Vagina (tissue), 2 donors: ENCODE data around the gene CGB3. TPM values are rescaled to one million over a fixed set of nuclear protein-coding genes. Genes with fewer than 3 reads are reported as not detected.
A peak's percentile ranks its signal among the peaks of the same experiment; 100 is the strongest.

Source experiments
- DNase-seq, 2 donors: peaks; one replicate each; pipeline ENCODE4 v3.0.0-alpha.2; 2017; ENCODE audit errors: extremely low spot score in 2 of 2
- H3K27ac ChIP-seq: fragments of 200-600 bp; sonication (generic); one replicate; pipeline ENCODE4 v1.5.1; 2019
- H3K27me3 ChIP-seq: fragments of 200-600 bp; sonication (generic); one replicate; pipeline ENCODE4 v1.5.1; 2019
- H3K36me3 ChIP-seq, 2 donors: fragments of 200-600 bp; sonication (generic); one replicate each; pipeline ENCODE4 v1.5.1; 2017 to 2019
- H3K4me1 ChIP-seq: fragments of 200-600 bp; sonication (generic); one replicate; pipeline ENCODE4 v1.5.1; 2019
- H3K4me3 ChIP-seq, 2 donors: fragments of 200-600 bp; sonication (generic); 1 replicate in 1 of 2; 2 replicates in 1 of 2; pipeline ENCODE4 v1.5.1; 2016 to 2019
- H3K9me3 ChIP-seq: fragments of 200-600 bp; sonication (generic); one replicate; pipeline ENCODE4 v1.5.1; 2019
- POLR2A ChIP-seq, 2 donors: fragments of 450-650 bp; IDR thresholded peaks; one replicate each; pipeline ENCODE4 v1.6.1; 2017; ENCODE audit warnings: antibody characterized with exemption in 2 of 2, mild to moderate bottlenecking in 2 of 2, moderate library complexity in 2 of 2
- POLR2AphosphoS5 ChIP-seq, 2 donors: sonication (generic); formaldehyde crosslinking; IDR thresholded peaks; one replicate each; pipeline ENCODE4 v1.9.0; 2017; ENCODE audit warnings: antibody characterized with exemption in 2 of 2, mild to moderate bottlenecking in 2 of 2, low read depth in 1 of 2; ENCODE audit not compliant: insufficient read depth in 1 of 2
- intact Hi-C: fragments of 100-400 bp; cut with DNase I; formaldehyde crosslinking; loops from one replicate; pipeline ENCODE4 v1.15.1; 2023
- total RNA-seq: library from RNA; depleted of rRNA; stranded (reverse); fragments of >200 nt; gene quantifications from one replicate; pipeline ENCODE4 v1.2.3, GENCODE V29; 2016
- TF ChIP-seq, protein P1 (sequence below), 3 experiments: fragments of 450-650 bp in 2 of 3; fragments of 200-600 bp in 1 of 3; sonication (generic) in 1 of 3; IDR thresholded peaks; one replicate each; pipeline ENCODE4 v1.5.1; 2017 to 2019; ENCODE audit warnings: antibody characterized with exemption in 3 of 3, mild to moderate bottlenecking in 2 of 3, moderate library complexity in 2 of 3

The CGB3 gene
- total RNA-seq, 1 donor from 2014 or later: not detected

DNA sequence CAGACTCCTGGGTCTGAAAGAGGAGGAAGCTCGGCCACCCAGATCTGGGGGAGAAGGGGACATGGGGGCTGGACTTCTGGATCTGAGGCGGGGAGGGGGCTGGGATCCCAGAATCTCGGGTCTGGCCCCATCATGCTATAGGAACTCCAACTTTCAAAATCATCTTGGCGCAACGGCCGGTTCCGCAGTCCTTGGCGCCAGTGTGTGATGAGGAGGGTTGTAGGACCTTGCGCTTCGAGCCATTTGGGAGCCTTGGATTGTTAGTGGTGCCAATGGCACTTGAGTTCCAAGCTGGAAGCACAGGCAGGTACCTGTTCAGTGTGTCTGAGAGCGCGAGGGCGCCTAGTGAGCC, 30.1 kb downstream of the CGB3 start:
- no peaks in the 10 kb centered on the region for H3K27me3 ChIP-seq
- peaks cover 0 to 7% of the 10 kb centered on the region in 2 donors for H3K36me3 ChIP-seq
- peak overlapping the region; percentile 90 to 98 for H3K4me3 ChIP-seq
- peaks cover 46% of the 10 kb centered on the region for H3K4me1 ChIP-seq
- TF ChIP-seq, protein P1, sequence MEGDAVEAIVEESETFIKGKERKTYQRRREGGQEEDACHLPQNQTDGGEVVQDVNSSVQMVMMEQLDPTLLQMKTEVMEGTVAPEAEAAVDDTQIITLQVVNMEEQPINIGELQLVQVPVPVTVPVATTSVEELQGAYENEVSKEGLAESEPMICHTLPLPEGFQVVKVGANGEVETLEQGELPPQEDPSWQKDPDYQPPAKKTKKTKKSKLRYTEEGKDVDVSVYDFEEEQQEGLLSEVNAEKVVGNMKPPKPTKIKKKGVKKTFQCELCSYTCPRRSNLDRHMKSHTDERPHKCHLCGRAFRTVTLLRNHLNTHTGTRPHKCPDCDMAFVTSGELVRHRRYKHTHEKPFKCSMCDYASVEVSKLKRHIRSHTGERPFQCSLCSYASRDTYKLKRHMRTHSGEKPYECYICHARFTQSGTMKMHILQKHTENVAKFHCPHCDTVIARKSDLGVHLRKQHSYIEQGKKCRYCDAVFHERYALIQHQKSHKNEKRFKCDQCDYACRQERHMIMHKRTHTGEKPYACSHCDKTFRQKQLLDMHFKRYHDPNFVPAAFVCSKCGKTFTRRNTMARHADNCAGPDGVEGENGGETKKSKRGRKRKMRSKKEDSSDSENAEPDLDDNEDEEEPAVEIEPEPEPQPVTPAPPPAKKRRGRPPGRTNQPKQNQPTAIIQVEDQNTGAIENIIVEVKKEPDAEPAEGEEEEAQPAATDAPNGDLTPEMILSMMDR (IDR thresholded peaks at IDR 0.05): no peak
- TF ChIP-seq POLR2A (IDR thresholded peaks at IDR 0.05): no peak
- no peak for TF ChIP-seq POLR2AphosphoS5 (IDR thresholded peaks at IDR 0.05; ENCODE audit: insufficient read depth in 1 of 2, low read depth in 1 of 2)
- no peak for DNase-seq
- no peaks in the 10 kb centered on the region for H3K9me3 ChIP-seq
- H3K27ac ChIP-seq: peak overlapping the region; percentile 99
- intact Hi-C loops: loop anchor here (10.0 kb wide), 1 partner anchor 151 kb away; no protein-coding TSS in a partner anchor

DNA sequence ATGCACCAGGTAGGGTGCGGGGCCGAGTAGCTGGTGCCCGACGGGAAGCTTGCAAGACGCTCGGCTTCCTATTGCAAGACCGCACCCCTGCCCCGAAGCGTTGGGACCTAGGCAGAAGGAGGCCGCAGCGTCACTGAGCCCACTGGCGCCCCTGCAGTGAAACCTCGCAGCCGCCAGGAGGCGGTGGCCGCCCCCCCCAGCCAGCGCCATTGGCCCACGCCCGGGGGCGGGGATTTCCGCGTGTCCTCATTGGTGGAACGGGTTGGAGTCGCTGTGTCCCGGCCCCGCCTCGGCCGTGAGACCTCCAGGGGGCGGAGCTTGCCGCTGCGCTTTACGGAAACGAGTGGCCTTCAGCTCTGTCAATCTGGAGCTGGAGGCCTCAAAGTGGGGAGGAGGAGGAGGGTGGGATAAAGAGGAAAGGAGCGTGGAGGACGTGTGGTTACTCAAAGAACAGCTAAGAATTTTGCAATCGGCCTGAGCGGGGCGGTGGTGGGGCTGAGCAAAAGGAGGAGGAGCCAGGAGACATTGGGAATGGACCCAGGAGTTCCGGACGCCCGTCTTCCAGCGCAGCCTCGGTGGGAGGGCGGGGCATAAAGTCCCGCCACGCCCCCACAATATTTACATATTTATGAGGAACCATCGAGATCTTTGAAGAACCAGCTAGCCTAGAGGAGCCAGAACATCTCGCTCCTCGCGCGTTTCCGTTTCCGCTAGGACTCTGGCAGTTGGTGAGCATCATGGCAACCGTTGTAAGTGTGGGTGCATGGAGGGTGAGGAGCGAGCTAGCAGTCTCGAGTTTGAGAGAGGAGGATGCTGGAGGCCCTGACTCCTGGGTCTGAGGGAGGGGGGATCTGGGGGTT, 30.7 kb downstream of the CGB3 start, which contains the start of the genes GYS1 and RUVBL2:
Gene GYS1 (minus strand): TSS at position 135 of the 860 bp plus-strand sequence. CDS start 197 bp downstream, outside the sequence.
Gene RUVBL2 (plus strand): TSS at position 713 of the 860 bp plus-strand sequence. CDS start 25 bp downstream, at position 738.
- peak; percentile 95 to 98 for TF ChIP-seq POLR2AphosphoS5 (IDR thresholded peaks at IDR 0.05; ENCODE audit: insufficient read depth in 1 of 2, low read depth in 1 of 2)
- TF ChIP-seq POLR2A (IDR thresholded peaks at IDR 0.05): peak; percentile 72 to 75
- TF ChIP-seq, protein P1 (IDR thresholded peaks at IDR 0.05): peak; percentile 86 to 98 (median 86)
- Histone ChIP-seq H3K27ac (peak within 1 kb of the TSS; percentile 99), H3K27me3 (no peaks in the 10 kb centered on the region), H3K9me3 (no peaks in the 10 kb centered on the region), H3K4me1 (peaks cover 46% of the 10 kb centered on the region), H3K4me3 (peak within 1 kb of the TSS; percentile 90 to 98), H3K36me3 (peaks cover 0 to 13% of the 10 kb centered on the region in 2 donors)
- peak; percentile 99 for DNase-seq
- intact Hi-C loops: loop anchor here (10.0 kb wide), 1 partner anchor 151 kb away; no protein-coding TSS in a partner anchor

DNA sequence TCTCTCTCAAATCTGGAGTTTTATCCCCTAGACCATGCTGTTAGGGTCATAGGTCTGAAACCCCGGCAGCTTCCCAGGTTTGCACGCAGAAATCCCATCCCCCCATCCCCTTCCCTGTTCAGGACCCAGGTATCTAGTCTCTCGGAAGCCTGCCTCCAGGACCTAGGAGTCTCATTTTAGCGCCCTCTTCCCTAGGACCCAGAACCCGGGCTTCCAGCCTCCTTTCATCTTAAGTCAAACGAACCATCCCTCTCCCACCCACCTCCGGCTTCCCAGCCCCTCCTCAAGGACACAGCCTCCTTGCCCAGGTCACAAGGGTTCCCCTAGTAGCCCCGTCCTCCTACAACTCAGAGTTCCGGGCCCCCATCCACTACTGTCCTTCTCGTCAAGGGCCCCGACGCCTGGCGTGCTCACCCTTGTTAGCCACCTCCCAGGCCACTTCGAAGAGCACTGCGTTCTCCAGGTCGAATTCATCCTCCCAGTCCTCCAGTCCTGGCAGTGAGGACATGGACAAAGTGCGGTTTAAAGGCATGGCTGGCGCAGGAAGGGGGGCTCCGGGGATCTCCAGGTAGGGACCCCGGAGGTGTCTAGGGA, 31.5 kb downstream of the CGB3 start:
- H3K9me3 ChIP-seq: no peaks in the 10 kb centered on the region
- peak overlapping the region; percentile 90 to 98 for H3K4me3 ChIP-seq
- no peak for TF ChIP-seq POLR2A (IDR thresholded peaks at IDR 0.05)
- TF ChIP-seq, protein P1 (IDR thresholded peaks at IDR 0.05): no peak
- no peak for TF ChIP-seq POLR2AphosphoS5 (IDR thresholded peaks at IDR 0.05; ENCODE audit: insufficient read depth in 1 of 2, low read depth in 1 of 2)
- intact Hi-C loops: loop anchor here (10.0 kb wide), 1 partner anchor 152 kb away; no protein-coding TSS in a partner anchor
- H3K36me3 ChIP-seq: peaks cover 0 to 13% of the 10 kb centered on the region in 2 donors
- DNase-seq: no peak
- peaks cover 46% of the 10 kb centered on the region for H3K4me1 ChIP-seq
- H3K27me3 ChIP-seq: no peaks in the 10 kb centered on the region
- peak overlapping the region; percentile 99 for H3K27ac ChIP-seq

DNA sequence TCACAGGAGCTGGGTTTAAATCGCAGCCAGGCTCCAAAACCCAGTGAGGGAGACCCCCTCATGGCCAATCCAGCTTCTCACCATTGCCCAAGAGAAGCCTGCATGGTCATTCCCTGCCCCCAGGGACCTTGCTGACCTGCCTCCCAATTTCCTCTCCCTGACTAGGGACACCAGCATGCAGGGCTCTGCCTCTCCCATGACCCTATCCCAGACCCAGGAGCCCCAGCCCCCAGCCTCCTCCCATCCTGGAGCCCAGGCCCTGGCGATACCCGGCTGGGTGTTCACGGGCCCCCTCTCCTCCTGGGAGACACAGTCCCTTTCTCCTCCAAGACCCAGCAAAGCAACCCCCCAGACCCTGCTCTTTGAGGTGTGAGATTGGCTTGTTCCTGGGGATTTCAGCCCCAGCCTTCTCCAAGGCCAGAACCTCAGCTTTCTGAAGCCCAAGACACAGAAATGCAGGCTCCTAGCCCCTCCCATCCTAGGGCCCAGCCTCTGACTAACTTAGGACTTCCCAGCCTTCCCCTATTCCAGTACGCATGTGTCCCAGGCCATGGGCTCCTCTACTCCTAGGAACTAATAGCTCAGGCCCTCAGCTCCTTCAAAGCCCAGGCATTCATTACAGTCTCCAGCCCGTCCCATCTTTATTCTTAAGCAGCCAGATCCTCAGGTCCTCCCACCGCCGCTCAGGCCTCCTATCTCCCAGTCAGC, 32.1 kb downstream of the CGB3 start:
- no peaks in the 10 kb centered on the region for H3K9me3 ChIP-seq
- H3K4me3 ChIP-seq: peak overlapping the region; percentile 90 to 98
- DNase-seq: no peak
- peak overlapping the region; percentile 99 for H3K27ac ChIP-seq
- intact Hi-C loops: loop anchor here (10.0 kb wide), 1 partner anchor 153 kb away; no protein-coding TSS in a partner anchor
- H3K36me3 ChIP-seq: peaks cover 0 to 15% of the 10 kb centered on the region in 2 donors
- H3K4me1 ChIP-seq: peaks cover 46% of the 10 kb centered on the region
- no peaks in the 10 kb centered on the region for H3K27me3 ChIP-seq
- TF ChIP-seq POLR2AphosphoS5 (IDR thresholded peaks at IDR 0.05; ENCODE audit: insufficient read depth in 1 of 2, low read depth in 1 of 2) (peak in 1 of 2 donors; percentile 40), POLR2A (IDR thresholded peaks at IDR 0.05) (peak in 1 of 2 donors; percentile 30)
- TF ChIP-seq, protein P1 (IDR thresholded peaks at IDR 0.05): no peak
